ENCODE measurements around the gene SOS1.
"Not testable (repeated sequence)": the region's sequence is repeated elsewhere in the genome, so short reads cannot be mapped to it uniquely, and the experiment has no call there.

The SOS1 gene

DNA sequence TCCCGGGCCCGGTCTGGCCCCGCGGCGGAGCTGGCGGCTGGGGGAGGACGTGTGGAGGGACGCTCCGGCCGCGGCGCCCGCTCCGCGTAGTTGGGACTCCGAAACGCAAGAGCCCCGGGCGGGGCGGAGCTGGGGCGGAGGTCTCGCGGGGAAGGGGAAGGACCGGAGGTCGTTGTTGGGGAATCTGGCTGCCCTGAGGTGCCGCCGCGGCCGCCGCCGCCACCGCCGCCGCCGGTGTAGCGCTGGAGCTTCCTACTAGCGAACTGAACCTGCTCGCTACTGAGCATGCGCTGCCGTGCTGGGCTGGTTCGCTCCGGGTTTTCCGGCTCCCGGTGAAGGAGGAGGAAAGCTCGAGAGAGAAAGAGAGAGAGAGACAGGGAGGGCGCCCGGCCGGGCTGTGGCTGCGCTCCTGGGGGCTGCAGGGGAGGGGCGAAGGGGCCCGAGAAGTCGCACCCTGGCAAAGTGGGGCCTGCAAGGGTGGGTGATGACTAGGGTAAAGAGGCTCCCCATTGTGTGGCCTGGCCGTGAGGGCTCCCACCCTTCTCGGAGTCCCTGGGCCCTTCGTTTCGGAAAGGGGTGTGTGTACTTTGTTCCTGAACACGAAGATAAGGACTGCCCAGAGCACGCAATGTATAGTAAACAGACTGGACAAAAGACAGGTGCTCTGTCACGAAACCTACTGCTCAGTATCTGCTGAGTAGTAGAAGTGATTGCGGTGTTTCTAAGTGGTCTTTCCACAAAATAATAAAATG lies at the start of gene SOS1:
Gene SOS1, minus strand, starts transcription at position 281 of the 752 bp plus-strand sequence. CDS start 629 bp downstream, outside the sequence.
- DNase-seq (ENCODE audit: low read depth), result peak; percentile 88

GRCh38 chr2:39164089-39164488 lies 43.2 kb upstream of the SOS1 start:
- DNase-seq (ENCODE audit: low read depth), result no peak

DNA sequence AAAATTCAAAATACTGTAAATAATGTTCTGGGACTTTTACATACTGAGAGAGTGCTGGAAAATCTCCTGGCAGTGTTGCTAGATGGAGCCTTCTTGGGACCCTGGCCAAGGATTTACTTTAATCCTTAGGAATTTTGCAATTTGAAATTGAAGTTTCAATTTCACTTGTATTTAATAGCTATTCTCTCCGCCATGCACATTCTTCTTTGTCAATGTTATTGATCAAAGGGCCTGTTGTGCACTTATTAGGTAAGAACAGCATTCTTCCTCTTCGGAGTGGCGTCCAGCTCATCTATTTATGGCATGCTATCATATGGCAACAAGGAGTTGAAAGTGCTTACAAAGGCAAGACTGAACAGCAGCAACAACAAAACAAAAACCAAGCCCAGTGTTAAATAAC lies 40.1 kb upstream of the SOS1 start:
- DNase-seq (ENCODE audit: low read depth), result no peak

- DNase-seq (ENCODE audit: low read depth), result no peak
These were observed 38.4 kb upstream of the SOS1 start for GRCh38 chr2:39159283-39159682.

- no peak for DNase-seq (ENCODE audit: low read depth)
These were observed 37.5 kb upstream of the SOS1 start for GRCh38 chr2:39158351-39158750.

DNA sequence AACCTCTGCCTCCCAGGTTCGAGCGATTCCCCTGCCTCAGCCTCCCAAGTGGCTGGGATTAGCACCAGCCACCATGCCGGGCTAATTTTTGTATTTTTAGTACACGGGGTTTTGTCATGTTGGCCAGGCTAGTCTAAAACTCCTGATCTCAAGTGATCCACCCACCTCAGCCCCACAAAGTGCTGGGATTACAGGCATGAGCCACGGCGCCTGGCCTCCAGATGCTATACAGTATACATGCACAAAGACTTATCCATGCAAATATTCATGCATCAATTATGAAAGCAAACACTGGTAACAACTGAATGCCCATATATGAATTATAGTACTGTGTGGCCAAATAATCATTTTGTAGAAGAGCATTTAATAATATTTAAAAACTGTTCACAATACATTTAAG lies 36.0 kb upstream of the SOS1 start:
- DNase-seq (ENCODE audit: low read depth), result no peak

- no peak for DNase-seq (ENCODE audit: low read depth)
These were observed 35.3 kb upstream of the SOS1 start for GRCh38 chr2:39156107-39156506.

DNA sequence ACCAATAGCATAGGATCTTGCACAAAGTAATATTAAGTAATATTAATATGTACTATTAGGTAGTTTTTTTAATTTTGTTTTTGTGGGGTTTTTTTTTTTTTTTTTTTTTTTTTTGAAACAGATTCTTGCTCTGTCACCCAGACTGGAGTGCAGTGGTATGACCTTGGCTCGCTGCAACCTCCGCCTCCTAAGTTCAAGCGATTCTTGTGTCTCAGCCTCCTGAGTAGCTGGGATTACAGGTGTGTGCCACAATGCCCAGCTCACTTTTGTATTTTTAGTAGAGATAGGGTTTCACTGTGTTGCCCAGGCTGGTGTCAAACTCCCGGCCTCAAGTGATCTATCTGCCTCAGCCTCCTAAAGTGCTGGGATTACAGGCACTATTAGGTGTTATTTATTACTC lies 34.7 kb upstream of the SOS1 start:
- not testable (repeated sequence) for DNase-seq (ENCODE audit: low read depth)

DNA sequence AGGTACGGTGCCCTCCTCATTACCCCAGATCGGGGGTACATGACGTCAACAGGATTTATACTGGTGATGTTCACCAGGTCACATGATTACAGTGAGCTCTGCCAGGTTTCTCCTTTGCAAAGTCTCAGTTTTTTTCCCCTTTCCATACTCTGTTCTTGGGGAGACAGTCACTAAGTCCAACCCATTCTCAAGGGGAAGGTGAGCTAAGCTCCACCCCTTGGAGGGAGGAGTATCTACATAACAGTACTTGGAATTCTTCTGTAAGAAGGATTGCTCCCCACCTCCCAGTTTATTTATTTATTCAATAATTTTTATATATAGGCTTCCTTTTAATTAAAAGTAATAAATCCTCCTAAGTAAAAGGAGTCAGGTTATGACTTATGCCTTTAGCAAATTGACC lies 34.1 kb upstream of the SOS1 start:
- no peak for DNase-seq (ENCODE audit: low read depth)

GRCh38 chr2:39153312-39153711 lies 32.5 kb upstream of the SOS1 start:
- no peak for DNase-seq (ENCODE audit: low read depth)

DNA sequence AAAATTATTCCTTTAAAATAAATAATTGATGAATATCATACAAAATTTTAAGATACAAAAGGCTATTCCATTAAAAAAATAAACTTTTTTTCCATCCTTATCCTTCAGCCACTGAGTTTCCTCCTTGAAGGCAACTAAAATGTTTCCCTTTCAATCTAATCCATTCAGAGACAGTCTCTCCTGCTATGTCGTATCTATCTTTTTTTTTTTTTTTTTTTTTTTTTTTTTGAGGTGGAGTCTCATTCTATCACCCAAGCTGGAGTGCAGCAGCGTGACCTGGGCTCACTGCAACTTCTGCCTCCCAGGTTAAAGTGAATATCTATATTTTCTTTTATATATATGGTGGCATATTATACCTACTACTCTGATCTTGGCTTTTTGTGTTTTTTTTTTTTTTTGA lies 31.7 kb upstream of the SOS1 start:
- no peak for DNase-seq (ENCODE audit: low read depth)

GRCh38 chr2:39150890-39151497 lies 30.1 kb upstream of the SOS1 start:
- DNase-seq (ENCODE audit: low read depth), result no peak

GRCh38 chr2:39150102-39150562 lies 29.3 kb upstream of the SOS1 start:
- DNase-seq (ENCODE audit: low read depth), result no peak

GRCh38 chr2:39146630-39147029 lies 25.8 kb upstream of the SOS1 start:
- no peak for DNase-seq (ENCODE audit: low read depth)

GRCh38 chr2:39145906-39146421 lies 25.1 kb upstream of the SOS1 start:
- no peak for DNase-seq (ENCODE audit: low read depth)

- DNase-seq (ENCODE audit: low read depth), result no peak
These were observed 23.6 kb upstream of the SOS1 start for GRCh38 chr2:39144416-39144815.

- DNase-seq (ENCODE audit: low read depth), result no peak
These were observed 22.2 kb upstream of the SOS1 start for GRCh38 chr2:39142904-39143605.

DNA sequence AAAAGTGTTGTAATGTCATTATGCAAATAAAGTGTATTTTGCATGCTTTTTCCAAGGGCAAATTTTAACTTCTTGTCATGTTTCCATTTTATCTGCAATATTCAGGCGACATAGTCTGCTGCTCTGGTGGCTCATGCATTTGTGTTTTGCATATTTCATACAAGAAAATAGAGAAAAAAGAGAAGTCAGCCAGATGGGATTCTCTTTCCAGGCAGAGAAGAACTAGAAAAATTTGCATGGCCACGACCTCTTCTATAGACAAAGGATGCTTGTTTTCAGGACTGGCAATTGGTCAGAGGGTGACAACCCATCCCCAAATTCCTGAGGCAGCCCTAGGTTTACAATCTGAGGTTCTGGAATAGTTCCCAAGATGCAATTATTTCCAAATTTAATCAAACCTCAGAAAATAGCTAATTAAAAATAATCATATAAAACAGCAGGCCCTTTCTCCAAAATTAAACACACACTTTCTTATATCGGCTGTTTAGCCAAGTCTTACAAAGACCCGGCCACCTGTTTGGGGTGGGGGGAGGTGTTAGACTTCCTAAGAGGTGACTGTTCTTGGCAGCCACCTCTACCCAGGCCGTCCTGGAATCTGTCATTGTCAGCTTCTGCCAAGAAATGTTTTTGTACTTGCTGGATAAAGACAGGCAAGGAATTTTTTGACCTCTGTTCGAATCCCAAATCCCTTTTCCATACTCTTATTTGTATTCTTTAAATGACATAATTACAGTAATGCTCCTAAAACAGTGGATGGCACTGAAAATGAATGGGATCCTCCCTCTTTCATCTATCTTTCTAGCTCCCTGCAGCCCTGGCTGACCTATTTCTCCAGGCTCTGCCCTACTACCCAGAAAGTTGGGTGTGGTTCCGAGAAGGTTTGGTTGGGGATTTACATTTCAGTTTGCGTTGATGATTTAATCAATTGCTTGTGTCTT lies 20.8 kb upstream of the SOS1 start:
- no peak for DNase-seq (ENCODE audit: low read depth)

DNA sequence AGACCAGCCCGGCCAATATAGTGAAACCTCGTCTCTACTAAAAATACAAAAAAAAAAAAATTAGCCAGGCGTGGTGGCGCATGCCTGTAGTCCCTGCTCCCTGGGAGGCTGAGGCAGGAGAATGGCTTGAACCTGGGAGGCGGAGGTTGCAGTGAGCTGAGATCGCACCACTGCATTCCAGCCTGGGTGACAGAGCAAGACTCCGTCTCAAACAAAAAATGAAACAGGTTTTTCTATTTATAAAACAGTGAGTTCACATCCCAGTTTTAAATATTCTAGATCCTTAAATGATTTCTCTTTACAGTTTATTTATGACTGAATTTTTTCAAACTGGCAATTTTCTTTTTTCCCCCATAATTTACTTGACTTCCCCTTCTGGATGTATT lies 20.1 kb upstream of the SOS1 start:
- DNase-seq (ENCODE audit: low read depth), result not testable (repeated sequence)

- DNase-seq (ENCODE audit: low read depth), result no peak
These were observed 19.5 kb upstream of the SOS1 start for GRCh38 chr2:39140322-39140847.

DNA sequence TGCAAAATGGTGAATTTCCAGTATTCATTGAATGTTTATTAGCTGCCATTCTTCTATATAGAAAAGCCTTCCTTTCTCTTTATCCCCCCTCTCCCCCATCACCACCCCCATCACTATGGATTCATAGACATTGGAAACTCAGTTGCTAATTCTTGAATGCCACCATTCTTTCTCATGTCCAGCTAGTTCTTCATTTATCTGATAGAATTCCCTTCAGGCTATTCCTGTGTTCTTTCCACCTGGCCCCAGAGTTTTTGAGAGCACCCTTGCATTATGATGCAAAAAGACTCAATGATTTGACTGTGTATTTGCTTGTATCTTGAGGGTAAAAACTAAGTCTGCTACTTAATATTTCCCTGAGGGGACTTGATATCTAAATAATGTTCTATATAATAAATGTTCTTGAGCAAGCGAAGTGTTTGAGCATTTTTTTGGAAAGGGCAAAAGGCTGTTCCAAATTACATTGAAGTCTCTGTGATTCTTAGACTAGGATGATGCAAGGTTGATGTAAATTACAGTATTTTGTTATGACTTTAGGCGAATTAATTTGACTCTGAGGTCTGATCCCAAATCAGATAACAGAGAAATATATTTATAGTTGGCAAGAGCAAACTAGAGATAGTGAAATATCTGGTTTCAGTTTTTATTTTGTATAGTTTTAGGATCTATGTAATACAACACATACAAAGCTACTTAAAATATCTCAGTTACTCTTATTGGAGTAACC lies 18.8 kb upstream of the SOS1 start:
- no peak for DNase-seq (ENCODE audit: low read depth)

Data from stimulated activated CD8-positive, alpha-beta memory T cell treated with anti-CD3 and anti-CD28 coated beads, Interleukin-7, amount 100 ng/mL, for 24 hours (primary cell).